Neutrophil (primary cell): Measurements from ENCODE around the gene LACC1.

Experiments used
- H3K27ac ChIP-seq: fragments of 200-600 bp; sonication (generic); 2 replicates; pipeline ENCODE4 v1.5.1; 2016; ENCODE audit warnings: mild to moderate bottlenecking, moderate library complexity
- H3K27me3 ChIP-seq: fragments of 200-600 bp; sonication (generic); 2 replicates; pipeline ENCODE4 v1.6.0; 2016; ENCODE audit warnings: mild to moderate bottlenecking
- H3K36me3 ChIP-seq: fragments of 200-600 bp; sonication (generic); 2 replicates; pipeline ENCODE4 v1.5.1; 2017
- H3K4me1 ChIP-seq, 2 experiments: fragments of 200-600 bp in 1 of 2; sonication (generic) in 1 of 2; 1 replicate in 1 of 2; 2 replicates in 1 of 2; pipeline versions ENCODE4 v1.5.1 to v1.6.1; 2013 to 2016; ENCODE audit warnings: low read depth in 1 of 2, low read length in 1 of 2, mild to moderate bottlenecking in 1 of 2, moderate library complexity in 1 of 2; ENCODE audit not compliant: control insufficient read depth in 1 of 2, insufficient read depth in 1 of 2
- H3K4me3 ChIP-seq, 2 experiments: fragments of 200-600 bp in 1 of 2; sonication (generic) in 1 of 2; 1 replicate in 1 of 2; 2 replicates in 1 of 2; pipeline ENCODE4 v1.5.1; 2013 to 2016; ENCODE audit warnings: low read depth in 1 of 2, low read length in 1 of 2, mild to moderate bottlenecking in 1 of 2, moderate library complexity in 1 of 2
- H3K9me3 ChIP-seq: fragments of 200-600 bp; sonication (generic); 2 replicates; pipeline ENCODE4 v1.5.1; 2016
- TF ChIP-seq, protein P1 (sequence below): fragments of 200-600 bp; sonication (generic); IDR thresholded peaks from 2 replicates; pipeline ENCODE4 v1.5.1; 2016; ENCODE audit warnings: antibody characterized with exemption

The LACC1 gene

DNA sequence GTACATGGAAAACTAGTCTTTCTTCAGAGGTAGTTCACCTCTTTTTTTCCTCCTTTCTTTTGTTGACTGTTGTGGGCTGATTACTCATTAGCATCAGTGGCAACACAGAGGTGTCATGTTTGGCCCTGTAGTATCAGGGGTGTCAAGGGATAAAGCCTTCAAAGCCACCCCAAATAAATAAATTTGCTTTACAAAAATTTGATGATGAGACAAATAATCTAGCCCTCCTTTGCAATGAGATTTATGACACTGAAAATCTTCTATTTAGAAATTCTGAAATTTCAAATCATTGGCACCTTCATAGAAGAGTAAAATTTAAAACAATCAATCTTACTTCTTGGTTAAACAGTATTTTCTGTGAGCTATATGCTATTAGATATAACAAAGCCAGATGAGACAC, 1.9 kb downstream of the LACC1 start:
- no peaks in the 10 kb centered on the region for H3K36me3 ChIP-seq
- H3K4me1 ChIP-seq: peaks cover 4 to 14% of the 10 kb centered on the region in 2 experiments
- H3K27me3 ChIP-seq: no peaks in the 10 kb centered on the region
- H3K4me3 ChIP-seq: no peak overlapping the region
- H3K9me3 ChIP-seq: no peaks in the 10 kb centered on the region
- no peak overlapping the region for H3K27ac ChIP-seq
- TF ChIP-seq, protein P1, sequence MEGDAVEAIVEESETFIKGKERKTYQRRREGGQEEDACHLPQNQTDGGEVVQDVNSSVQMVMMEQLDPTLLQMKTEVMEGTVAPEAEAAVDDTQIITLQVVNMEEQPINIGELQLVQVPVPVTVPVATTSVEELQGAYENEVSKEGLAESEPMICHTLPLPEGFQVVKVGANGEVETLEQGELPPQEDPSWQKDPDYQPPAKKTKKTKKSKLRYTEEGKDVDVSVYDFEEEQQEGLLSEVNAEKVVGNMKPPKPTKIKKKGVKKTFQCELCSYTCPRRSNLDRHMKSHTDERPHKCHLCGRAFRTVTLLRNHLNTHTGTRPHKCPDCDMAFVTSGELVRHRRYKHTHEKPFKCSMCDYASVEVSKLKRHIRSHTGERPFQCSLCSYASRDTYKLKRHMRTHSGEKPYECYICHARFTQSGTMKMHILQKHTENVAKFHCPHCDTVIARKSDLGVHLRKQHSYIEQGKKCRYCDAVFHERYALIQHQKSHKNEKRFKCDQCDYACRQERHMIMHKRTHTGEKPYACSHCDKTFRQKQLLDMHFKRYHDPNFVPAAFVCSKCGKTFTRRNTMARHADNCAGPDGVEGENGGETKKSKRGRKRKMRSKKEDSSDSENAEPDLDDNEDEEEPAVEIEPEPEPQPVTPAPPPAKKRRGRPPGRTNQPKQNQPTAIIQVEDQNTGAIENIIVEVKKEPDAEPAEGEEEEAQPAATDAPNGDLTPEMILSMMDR: no peak

DNA sequence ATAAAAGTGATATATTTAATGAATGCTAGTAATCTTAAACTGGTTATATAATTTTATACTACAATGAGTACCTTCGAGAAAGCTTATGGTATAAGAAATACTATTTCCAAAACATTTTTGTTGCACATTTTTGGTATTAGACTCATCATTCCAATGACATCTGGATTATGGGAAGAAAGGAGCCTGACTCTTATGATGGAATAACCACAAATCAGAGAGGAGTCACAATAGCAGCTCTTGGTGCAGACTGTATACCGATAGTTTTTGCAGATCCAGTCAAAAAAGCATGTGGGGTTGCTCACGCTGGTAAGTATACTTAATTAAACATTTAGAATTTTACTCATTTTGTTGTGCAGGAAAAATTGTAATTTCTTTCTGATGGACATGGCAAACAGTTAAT, 3.9 kb downstream of the LACC1 start:
- Histone ChIP-seq H3K4me3 (no peak overlapping the region), H3K27me3 (no peaks in the 10 kb centered on the region), H3K27ac (no peak overlapping the region), H3K36me3 (no peaks in the 10 kb centered on the region), H3K4me1 (peaks cover 4 to 12% of the 10 kb centered on the region in 2 experiments), H3K9me3 (no peaks in the 10 kb centered on the region)
- TF ChIP-seq, protein P1: no peak

DNA sequence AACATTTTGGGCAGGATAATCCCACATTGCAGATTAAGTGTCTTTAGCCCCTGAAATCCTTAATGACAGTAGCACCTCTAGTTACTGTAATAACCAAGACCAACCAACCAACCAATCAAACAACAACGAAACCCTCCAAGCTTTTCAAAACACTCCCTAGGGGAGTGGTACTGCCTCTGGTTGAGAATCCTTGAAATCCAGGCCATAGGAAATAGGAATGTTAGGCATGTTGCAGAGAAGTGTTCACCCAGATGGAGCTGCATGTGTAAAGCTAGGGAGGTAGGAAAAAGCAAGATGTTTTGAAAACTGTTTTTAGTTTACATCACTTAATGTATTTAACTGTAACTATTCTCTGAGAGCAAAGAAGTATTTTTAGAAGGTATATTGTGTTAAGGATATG, 4.5 kb downstream of the LACC1 start:
- Histone ChIP-seq H3K27me3 (no peaks in the 10 kb centered on the region), H3K9me3 (no peaks in the 10 kb centered on the region), H3K4me1 (peaks cover 0 to 8% of the 10 kb centered on the region in 2 experiments), H3K27ac (no peak overlapping the region), H3K36me3 (no peaks in the 10 kb centered on the region), H3K4me3 (no peak overlapping the region)
- TF ChIP-seq, protein P1: no peak

DNA sequence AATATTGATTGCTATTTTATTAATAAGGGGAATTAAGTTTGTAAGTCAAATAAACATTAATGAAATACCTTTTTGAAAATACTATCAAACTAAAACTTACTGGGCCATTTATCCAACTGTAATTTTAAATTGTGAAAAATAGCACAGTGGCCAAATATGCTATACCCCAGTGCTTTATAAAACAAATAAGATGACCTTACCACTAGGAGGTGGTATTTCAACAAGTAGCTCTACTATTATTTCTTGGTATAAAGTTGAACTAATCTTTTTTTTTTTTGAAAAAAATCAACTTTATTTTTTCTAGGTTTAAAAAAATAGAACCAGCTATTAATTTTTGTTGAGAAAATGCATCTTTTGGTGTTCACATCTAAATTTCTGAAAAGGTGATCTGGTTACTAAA, 14.7 kb downstream of the LACC1 start:
- TF ChIP-seq, protein P1: no peak
- H3K27ac ChIP-seq: no peak overlapping the region
- H3K4me1 ChIP-seq: no peaks in the 10 kb centered on the region
- H3K27me3 ChIP-seq: no peaks in the 10 kb centered on the region
- no peaks in the 10 kb centered on the region for H3K9me3 ChIP-seq
- peaks cover 12% of the 10 kb centered on the region for H3K36me3 ChIP-seq
- H3K4me3 ChIP-seq: no peak overlapping the region

DNA sequence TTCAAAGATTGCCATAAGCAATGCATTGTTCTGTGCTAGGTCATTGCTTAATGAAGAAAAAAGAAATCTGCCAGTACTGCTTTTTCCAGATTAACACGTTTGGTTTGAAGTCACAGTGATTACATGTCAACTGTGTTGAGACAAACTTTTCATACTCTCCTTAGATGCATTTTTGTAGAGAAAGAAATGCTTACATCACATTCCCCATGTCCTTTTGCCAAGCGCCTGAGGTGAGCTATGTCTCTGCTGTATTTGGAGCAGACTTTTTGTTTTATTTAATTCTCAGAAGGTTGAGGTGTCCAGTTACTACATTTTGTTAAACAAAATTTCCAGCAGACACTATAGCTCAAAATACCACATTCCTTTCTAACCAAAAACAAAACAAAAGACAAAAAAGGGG, 16.2 kb downstream of the LACC1 start:
- Histone ChIP-seq H3K27ac (no peak overlapping the region), H3K4me1 (no peaks in the 10 kb centered on the region), H3K36me3 (peaks cover 5% of the 10 kb centered on the region), H3K27me3 (no peaks in the 10 kb centered on the region), H3K4me3 (no peak overlapping the region), H3K9me3 (no peaks in the 10 kb centered on the region)
- TF ChIP-seq, protein P1: no peak
